OCI-LY1 (cell line): ENCODE results near the gene MN1.

Source experiments
- H2AFZ ChIP-seq: fragments of 200-600 bp; sonication (generic), shearing (Covaris generic); 2 replicates; pipeline ENCODE4 v1.6.0; 2014; ENCODE audit warnings: antibody characterized with exemption, mild to moderate bottlenecking, low read length
- H3F3A ChIP-seq: fragments of 200-600 bp; sonication (generic), shearing (Covaris generic); 2 replicates; pipeline ENCODE4 v1.6.0; 2014; ENCODE audit warnings: mild to moderate bottlenecking, antibody characterized with exemption, low read length, moderate library complexity; ENCODE audit not compliant: insufficient read depth
- H3K27ac ChIP-seq: fragments of 200-600 bp; sonication (generic); 2 replicates; pipeline ENCODE4 v1.5.1; 2014; ENCODE audit warnings: low read length, mixed run types, mild to moderate bottlenecking, low read depth; ENCODE audit not compliant: poor library complexity, severe bottlenecking
- H3K27me3 ChIP-seq: fragments of 200-600 bp; sonication (generic); 2 replicates; pipeline ENCODE4 v1.6.0; 2014; ENCODE audit warnings: antibody characterized with exemption, mild to moderate bottlenecking, low read length, moderate library complexity; ENCODE audit not compliant: insufficient read depth
- H3K36me3 ChIP-seq: fragments of 200-600 bp; sonication (generic); 2 replicates; pipeline ENCODE4 v1.6.1; 2014; ENCODE audit warnings: mild to moderate bottlenecking, antibody characterized with exemption, low read length, moderate library complexity, mixed read lengths; ENCODE audit not compliant: insufficient read depth
- H3K4me1 ChIP-seq: fragments of 200-600 bp; sonication (generic); 2 replicates; pipeline ENCODE4 v1.5.1; 2014; ENCODE audit warnings: mild to moderate bottlenecking, low read length, moderate library complexity; ENCODE audit not compliant: insufficient read depth, severe bottlenecking
- H3K4me2 ChIP-seq: fragments of 200-600 bp; sonication (generic), shearing (Covaris generic); 2 replicates; pipeline ENCODE4 v1.6.1; 2014; ENCODE audit warnings: low read length
- H3K4me3 ChIP-seq: fragments of 200-600 bp; sonication (generic); 2 replicates; pipeline ENCODE4 v1.5.1; 2014; ENCODE audit warnings: low read length, low read depth, mild to moderate bottlenecking, mixed read lengths; ENCODE audit not compliant: poor library complexity, severe bottlenecking
- H3K79me2 ChIP-seq: fragments of 200-600 bp; shearing (Covaris generic); 2 replicates; pipeline ENCODE4 v1.6.1; 2016; ENCODE audit warnings: mixed run types, low read length, mixed read lengths; ENCODE audit not compliant: insufficient read depth
- H3K9ac ChIP-seq: fragments of 200-600 bp; sonication (generic), shearing (Covaris generic); 2 replicates; pipeline ENCODE4 v1.6.1; 2014; ENCODE audit warnings: mild to moderate bottlenecking, low read length, mixed read lengths
- H3K9me2 ChIP-seq: fragments of 200-600 bp; sonication (generic), shearing (Covaris generic); 2 replicates; pipeline ENCODE4 v1.6.1; 2014; ENCODE audit warnings: low read depth, mild to moderate bottlenecking, low read length, mixed read lengths
- H3K9me3 ChIP-seq: fragments of 200-600 bp; shearing (Covaris generic); 2 replicates; pipeline ENCODE4 v1.6.1; 2014; ENCODE audit warnings: low read length, mixed read lengths
- H4K20me1 ChIP-seq: fragments of 200-600 bp; sonication (generic), shearing (Covaris generic); 2 replicates; pipeline ENCODE4 v1.6.0; 2016; ENCODE audit warnings: mild to moderate bottlenecking, low read length; ENCODE audit not compliant: insufficient read depth
- EZH2 ChIP-seq: fragments of 200-600 bp; sonication (generic), shearing (Covaris generic); IDR thresholded peaks from 2 replicates; pipeline ENCODE4 v1.8.0; 2017; ENCODE audit warnings: borderline replicate concordance, mixed run types, mild to moderate bottlenecking, antibody characterized with exemption, low read length, moderate library complexity, mixed read lengths
- TF ChIP-seq, protein P1 (sequence below): fragments of 200-600 bp; sonication (generic), shearing (Covaris generic); IDR thresholded peaks from 2 replicates; pipeline ENCODE4 v1.5.1; 2017; ENCODE audit warnings: mild to moderate bottlenecking, antibody characterized with exemption, low read length, moderate library complexity, mixed read lengths

MN1 gene

GRCh38 chr22:27780161-27780575, 21.4 kb downstream of the MN1 start:
- TF ChIP-seq EZH2: no peak
- TF ChIP-seq, protein P1, sequence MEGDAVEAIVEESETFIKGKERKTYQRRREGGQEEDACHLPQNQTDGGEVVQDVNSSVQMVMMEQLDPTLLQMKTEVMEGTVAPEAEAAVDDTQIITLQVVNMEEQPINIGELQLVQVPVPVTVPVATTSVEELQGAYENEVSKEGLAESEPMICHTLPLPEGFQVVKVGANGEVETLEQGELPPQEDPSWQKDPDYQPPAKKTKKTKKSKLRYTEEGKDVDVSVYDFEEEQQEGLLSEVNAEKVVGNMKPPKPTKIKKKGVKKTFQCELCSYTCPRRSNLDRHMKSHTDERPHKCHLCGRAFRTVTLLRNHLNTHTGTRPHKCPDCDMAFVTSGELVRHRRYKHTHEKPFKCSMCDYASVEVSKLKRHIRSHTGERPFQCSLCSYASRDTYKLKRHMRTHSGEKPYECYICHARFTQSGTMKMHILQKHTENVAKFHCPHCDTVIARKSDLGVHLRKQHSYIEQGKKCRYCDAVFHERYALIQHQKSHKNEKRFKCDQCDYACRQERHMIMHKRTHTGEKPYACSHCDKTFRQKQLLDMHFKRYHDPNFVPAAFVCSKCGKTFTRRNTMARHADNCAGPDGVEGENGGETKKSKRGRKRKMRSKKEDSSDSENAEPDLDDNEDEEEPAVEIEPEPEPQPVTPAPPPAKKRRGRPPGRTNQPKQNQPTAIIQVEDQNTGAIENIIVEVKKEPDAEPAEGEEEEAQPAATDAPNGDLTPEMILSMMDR: no peak
- no peaks in the 10 kb centered on the region for H4K20me1 ChIP-seq
- no peak overlapping the region for H3K9ac ChIP-seq
- H3K4me2 ChIP-seq: no peak overlapping the region
- H2AFZ ChIP-seq: no peak overlapping the region
- H3K9me3 ChIP-seq: no peaks in the 10 kb centered on the region
- H3K9me2 ChIP-seq: no peaks in the 10 kb centered on the region
- H3K27ac ChIP-seq: no peak overlapping the region
- no peaks in the 10 kb centered on the region for H3K4me1 ChIP-seq
- no peaks in the 10 kb centered on the region for H3F3A ChIP-seq
- H3K27me3 ChIP-seq: no peaks in the 10 kb centered on the region; the same call in 1 of the 2 replicates
- no peaks in the 10 kb centered on the region for H3K36me3 ChIP-seq
- H3K79me2 ChIP-seq: no peaks in the 10 kb centered on the region
- no peak overlapping the region for H3K4me3 ChIP-seq

- Histone ChIP-seq H3K27ac (no peak overlapping the region), H3K4me2 (no peak overlapping the region), H3F3A (no peaks in the 10 kb centered on the region), H4K20me1 (no peaks in the 10 kb centered on the region), H3K9ac (no peak overlapping the region), H3K9me3 (no peaks in the 10 kb centered on the region), H3K9me2 (no peaks in the 10 kb centered on the region), H3K4me1 (no peaks in the 10 kb centered on the region), H3K79me2 (no peaks in the 10 kb centered on the region), H2AFZ (no peak overlapping the region), H3K4me3 (no peak overlapping the region), H3K36me3 (no peaks in the 10 kb centered on the region), H3K27me3 (peaks cover 4% of the 10 kb centered on the region; the same call in 1 of the 2 replicates)
- no peak for TF ChIP-seq EZH2
- TF ChIP-seq, protein P1: no peak
Measured at GRCh38 chr22:27779643-27780042, 21.9 kb downstream of the MN1 start.

- no peaks in the 10 kb centered on the region for H3K79me2 ChIP-seq
- H3K27ac ChIP-seq: no peak overlapping the region
- H3K36me3 ChIP-seq: no peaks in the 10 kb centered on the region
Measured at GRCh38 chr22:27778294-27779090, 23.1 kb downstream of the MN1 start.

More at GRCh38 chr22:27778294-27779090, 23.1 kb downstream of the MN1 start:
- no peak overlapping the region for H3K4me2 ChIP-seq
- H3K9me3 ChIP-seq: no peaks in the 10 kb centered on the region
- H4K20me1 ChIP-seq: no peaks in the 10 kb centered on the region
- no peak overlapping the region for H3K4me3 ChIP-seq
- no peaks in the 10 kb centered on the region for H3F3A ChIP-seq
- H2AFZ ChIP-seq: no peak overlapping the region
- no peaks in the 10 kb centered on the region for H3K9me2 ChIP-seq
- TF ChIP-seq, protein P1: no peak
- no peak for TF ChIP-seq EZH2
- H3K9ac ChIP-seq: no peak overlapping the region
- peaks cover 5% of the 10 kb centered on the region; the same call in 1 of the 2 replicates for H3K27me3 ChIP-seq
- H3K4me1 ChIP-seq: no peaks in the 10 kb centered on the region
